OCI-LY3 (cell line): ENCODE results near the gene FNIP2.

Experiments used
- EZH2phosphoT487 ChIP-seq: fragments of 200-600 bp; shearing (Covaris generic); IDR thresholded peaks from 2 replicates; pipeline ENCODE4 v1.6.1; 2018; ENCODE audit warnings: antibody characterized with exemption, mixed run types, low read depth
- TF ChIP-seq, protein P1 (sequence below): fragments of 200-600, 300-600 bp; sonication (generic); IDR thresholded peaks from 2 replicates; pipeline ENCODE4 v1.5.1; 2014; ENCODE audit warnings: antibody characterized with exemption, low read length, low read depth

DNA sequence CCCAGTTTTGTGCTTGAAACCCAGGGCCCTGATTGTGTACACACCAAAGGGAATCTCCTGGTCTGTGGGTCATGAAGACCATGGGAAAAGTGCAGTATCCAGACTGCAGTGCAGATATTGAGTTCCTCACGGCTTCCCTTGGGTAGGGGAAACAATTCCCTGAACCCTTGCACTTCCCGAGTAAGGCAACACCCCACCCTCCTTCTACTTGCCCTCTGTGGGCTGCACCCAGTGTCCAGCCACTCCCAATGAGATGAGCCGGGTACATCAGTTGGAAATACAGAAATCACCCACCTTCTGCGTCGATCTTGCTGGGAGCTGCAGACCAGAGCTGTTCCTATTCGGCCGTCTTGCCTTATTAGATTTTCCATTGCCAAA is 134.2 kb downstream of the FNIP2 start:
- TF ChIP-seq, protein P1, sequence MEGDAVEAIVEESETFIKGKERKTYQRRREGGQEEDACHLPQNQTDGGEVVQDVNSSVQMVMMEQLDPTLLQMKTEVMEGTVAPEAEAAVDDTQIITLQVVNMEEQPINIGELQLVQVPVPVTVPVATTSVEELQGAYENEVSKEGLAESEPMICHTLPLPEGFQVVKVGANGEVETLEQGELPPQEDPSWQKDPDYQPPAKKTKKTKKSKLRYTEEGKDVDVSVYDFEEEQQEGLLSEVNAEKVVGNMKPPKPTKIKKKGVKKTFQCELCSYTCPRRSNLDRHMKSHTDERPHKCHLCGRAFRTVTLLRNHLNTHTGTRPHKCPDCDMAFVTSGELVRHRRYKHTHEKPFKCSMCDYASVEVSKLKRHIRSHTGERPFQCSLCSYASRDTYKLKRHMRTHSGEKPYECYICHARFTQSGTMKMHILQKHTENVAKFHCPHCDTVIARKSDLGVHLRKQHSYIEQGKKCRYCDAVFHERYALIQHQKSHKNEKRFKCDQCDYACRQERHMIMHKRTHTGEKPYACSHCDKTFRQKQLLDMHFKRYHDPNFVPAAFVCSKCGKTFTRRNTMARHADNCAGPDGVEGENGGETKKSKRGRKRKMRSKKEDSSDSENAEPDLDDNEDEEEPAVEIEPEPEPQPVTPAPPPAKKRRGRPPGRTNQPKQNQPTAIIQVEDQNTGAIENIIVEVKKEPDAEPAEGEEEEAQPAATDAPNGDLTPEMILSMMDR = no peak
- TF ChIP-seq EZH2phosphoT487 = no peak
